Type B pancreatic cell (in vitro differentiated cells): ENCODE results near the gene PDE1C. TPM values are rescaled to one million over a fixed set of nuclear protein-coding genes. Genes with fewer than 3 reads are reported as not detected.

ENCODE experiments used
- DNase-seq: peaks from one replicate; pipeline ENCODE4 v3.0.0; 2021; ENCODE audit warnings: mixed read lengths; ENCODE audit not compliant: unreplicated experiment; ENCODE audit errors: extremely low spot score
- H3K27ac Mint-ChIP-seq: 2 replicates; pipeline ENCODE4 v1.8.0; 2021; ENCODE audit warnings: mild to moderate bottlenecking, mixed read lengths
- H3K27me3 Mint-ChIP-seq: 2 replicates; pipeline ENCODE4 v1.8.0; 2021; ENCODE audit warnings: mixed read lengths
- H3K36me3 Mint-ChIP-seq: 2 replicates; pipeline ENCODE4 v1.8.0; 2021; ENCODE audit warnings: mixed read lengths
- H3K4me1 Mint-ChIP-seq: one replicate; pipeline ENCODE4 v1.8.0; 2021; ENCODE audit warnings: mixed read lengths; ENCODE audit not compliant: unreplicated experiment
- H3K4me3 Mint-ChIP-seq: 2 replicates; pipeline ENCODE4 v1.8.0; 2021; ENCODE audit warnings: mild to moderate bottlenecking, mixed read lengths
- H3K9me3 Mint-ChIP-seq: 2 replicates; pipeline ENCODE4 v1.8.0; 2021; ENCODE audit warnings: mixed read lengths
- CTCF ChIP-seq: fragments of 200-600 bp; sonication (generic); conservative IDR thresholded peaks from 2 replicates; pipeline ENCODE4 v1.5.0; 2021; ENCODE audit warnings: antibody characterized with exemption, mild to moderate bottlenecking
- total RNA-seq: library from RNA; stranded (reverse); gene quantifications from 2 replicates; pipeline ENCODE4 v1.2.1, GENCODE V29; 2021; ENCODE audit warnings: low replicate concordance

PDE1C gene
- total RNA-seq, 1 donor from 2014 or later, result 8.5 TPM

DNA sequence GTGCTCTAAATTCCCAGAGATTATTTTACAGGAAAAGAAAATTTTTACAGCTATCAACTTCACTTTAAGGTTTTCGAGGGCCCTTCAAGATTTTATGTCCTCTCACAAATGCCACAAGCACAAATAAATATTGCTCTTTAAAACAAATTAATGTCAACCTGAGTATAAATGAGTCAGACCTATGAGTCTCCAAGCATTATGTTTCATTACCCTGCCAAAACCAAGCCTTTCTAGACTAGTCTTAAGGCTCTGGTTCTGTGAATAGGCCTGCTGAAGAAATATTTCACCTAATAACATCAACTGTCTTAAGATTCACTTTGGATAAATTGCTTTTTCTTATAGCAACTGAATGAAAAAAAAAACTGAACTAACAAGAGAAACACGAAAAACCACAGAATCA lies 153.0 kb downstream of the PDE1C start:
- no peaks in the 10 kb centered on the region for H3K9me3 Mint-ChIP-seq
- no peaks in the 10 kb centered on the region for H3K4me1 Mint-ChIP-seq
- no peak overlapping the region for H3K4me3 Mint-ChIP-seq
- no peak overlapping the region for H3K27ac Mint-ChIP-seq
- peaks cover 19% of the 10 kb centered on the region for H3K27me3 Mint-ChIP-seq
- no peak for TF ChIP-seq CTCF
- no peaks in the 10 kb centered on the region for H3K36me3 Mint-ChIP-seq
- DNase-seq, result no peak

GRCh38 chr7:31910191-31910590 lies 160.0 kb downstream of the PDE1C start:
- H3K4me1 Mint-ChIP-seq, result no peaks in the 10 kb centered on the region
- H3K4me3 Mint-ChIP-seq, result no peak overlapping the region
- no peaks in the 10 kb centered on the region for H3K9me3 Mint-ChIP-seq
- no peak for DNase-seq
- H3K36me3 Mint-ChIP-seq, result no peaks in the 10 kb centered on the region
- H3K27ac Mint-ChIP-seq, result no peak overlapping the region
- TF ChIP-seq CTCF, result no peak
- peaks cover 4% of the 10 kb centered on the region for H3K27me3 Mint-ChIP-seq

DNA sequence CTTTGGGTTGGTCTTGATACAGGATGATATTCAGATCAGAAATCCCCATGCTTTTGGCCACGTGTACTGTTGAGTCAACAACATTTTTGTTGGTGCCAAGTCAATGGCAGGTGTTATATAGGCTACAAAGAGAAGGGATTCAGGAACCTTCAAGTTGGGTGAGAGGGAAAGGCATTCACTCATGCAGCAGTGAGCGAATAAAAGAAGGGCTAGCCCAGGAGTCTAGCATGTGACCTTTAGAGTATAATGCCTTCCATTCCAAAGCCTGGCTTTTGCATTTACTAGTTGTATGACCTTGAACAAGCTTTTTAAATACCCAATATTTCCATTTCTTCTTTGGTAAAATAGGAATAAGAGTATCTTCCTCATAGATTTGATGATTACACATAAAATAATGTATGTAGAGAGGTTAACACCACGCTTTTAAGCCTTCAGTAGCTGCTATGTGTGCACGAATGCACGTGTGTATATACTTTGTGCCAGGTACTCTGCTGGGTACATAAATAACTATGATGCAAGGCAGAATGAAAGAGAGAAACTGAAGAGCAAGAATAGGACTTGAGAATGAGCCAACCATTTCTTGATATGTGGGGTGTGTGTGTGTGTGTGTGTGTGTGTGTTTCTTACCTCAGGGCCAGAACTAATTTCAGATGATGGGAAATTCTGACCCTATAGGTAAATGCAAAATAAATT lies 163.6 kb downstream of the PDE1C start:
- Mint-ChIP-seq H3K4me3 (no peak overlapping the region), H3K27ac (no peak overlapping the region), H3K4me1 (no peaks in the 10 kb centered on the region), H3K9me3 (no peaks in the 10 kb centered on the region), H3K27me3 (no peaks in the 10 kb centered on the region), H3K36me3 (no peaks in the 10 kb centered on the region)
- no peak for TF ChIP-seq CTCF
- DNase-seq, result no peak

DNA sequence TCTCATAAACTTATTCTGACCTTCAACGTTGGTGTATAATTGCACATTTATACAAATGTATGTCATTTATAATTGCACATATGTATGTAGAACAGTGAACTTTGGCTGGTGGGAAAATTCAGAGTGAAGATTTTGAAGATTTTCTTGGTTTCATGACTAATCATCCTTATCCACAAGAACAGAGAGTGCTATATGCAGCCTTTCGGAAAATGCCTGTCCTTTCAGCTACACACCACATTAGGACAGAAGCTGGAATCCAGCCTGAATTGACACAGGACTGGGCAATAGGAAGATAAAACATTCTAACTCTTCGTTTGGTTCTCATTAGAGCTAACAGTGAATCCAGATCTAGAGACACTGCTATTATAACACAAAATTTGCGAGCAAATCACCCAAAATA lies 166.2 kb downstream of the PDE1C start:
- no peaks in the 10 kb centered on the region for H3K9me3 Mint-ChIP-seq
- DNase-seq, result no peak
- peaks cover 5% of the 10 kb centered on the region for H3K27me3 Mint-ChIP-seq
- TF ChIP-seq CTCF, result no peak
- no peaks in the 10 kb centered on the region for H3K4me1 Mint-ChIP-seq
- H3K4me3 Mint-ChIP-seq, result no peak overlapping the region
- no peaks in the 10 kb centered on the region for H3K36me3 Mint-ChIP-seq
- H3K27ac Mint-ChIP-seq, result no peak overlapping the region

- H3K9me3 Mint-ChIP-seq, result peaks cover 5% of the 10 kb centered on the region
- H3K27me3 Mint-ChIP-seq, result peaks cover 10% of the 10 kb centered on the region
- peaks cover 5% of the 10 kb centered on the region for H3K36me3 Mint-ChIP-seq
- TF ChIP-seq CTCF, result no peak
- H3K27ac Mint-ChIP-seq, result no peak overlapping the region
- peaks cover 6% of the 10 kb centered on the region for H3K4me1 Mint-ChIP-seq
- DNase-seq, result no peak
- no peak overlapping the region for H3K4me3 Mint-ChIP-seq
Observed at GRCh38 chr7:31899356-31899927, 170.8 kb downstream of the PDE1C start.
